Measurements from ENCODE around the gene EBNA1BP2.

GRCh38 chr1:43165765-43166164 is 6.3 kb downstream of the EBNA1BP2 start:
- TF ChIP-seq, protein P1, sequence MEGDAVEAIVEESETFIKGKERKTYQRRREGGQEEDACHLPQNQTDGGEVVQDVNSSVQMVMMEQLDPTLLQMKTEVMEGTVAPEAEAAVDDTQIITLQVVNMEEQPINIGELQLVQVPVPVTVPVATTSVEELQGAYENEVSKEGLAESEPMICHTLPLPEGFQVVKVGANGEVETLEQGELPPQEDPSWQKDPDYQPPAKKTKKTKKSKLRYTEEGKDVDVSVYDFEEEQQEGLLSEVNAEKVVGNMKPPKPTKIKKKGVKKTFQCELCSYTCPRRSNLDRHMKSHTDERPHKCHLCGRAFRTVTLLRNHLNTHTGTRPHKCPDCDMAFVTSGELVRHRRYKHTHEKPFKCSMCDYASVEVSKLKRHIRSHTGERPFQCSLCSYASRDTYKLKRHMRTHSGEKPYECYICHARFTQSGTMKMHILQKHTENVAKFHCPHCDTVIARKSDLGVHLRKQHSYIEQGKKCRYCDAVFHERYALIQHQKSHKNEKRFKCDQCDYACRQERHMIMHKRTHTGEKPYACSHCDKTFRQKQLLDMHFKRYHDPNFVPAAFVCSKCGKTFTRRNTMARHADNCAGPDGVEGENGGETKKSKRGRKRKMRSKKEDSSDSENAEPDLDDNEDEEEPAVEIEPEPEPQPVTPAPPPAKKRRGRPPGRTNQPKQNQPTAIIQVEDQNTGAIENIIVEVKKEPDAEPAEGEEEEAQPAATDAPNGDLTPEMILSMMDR (IDR thresholded peaks at IDR 0.05): no peak
- TF ChIP-seq ZFX (IDR thresholded peaks at IDR 0.05; ENCODE audit: borderline replicate concordance): no peak
